ENCODE data around the gene SLC35B2. TPM values are rescaled to one million over a fixed set of nuclear protein-coding genes. Genes with fewer than 3 reads are reported as not detected.

The SLC35B2 gene
- total and polyA plus RNA-seq, 2 experiments from 2014 or later = 101 to 114 TPM

GRCh38 chr6:44294832-44295791 is 37.8 kb upstream of the SLC35B2 start:
- no peaks in the 10 kb centered on the region for H3K9me3 ChIP-seq (ENCODE audit: low read depth)
- H3F3A ChIP-seq (ENCODE audit: insufficient read depth) = peaks cover 6% of the 10 kb centered on the region; the same call in 1 of the 2 replicates
- H3K79me2 ChIP-seq (ENCODE audit: insufficient read depth) = no peaks in the 10 kb centered on the region
- peaks cover 69% of the 10 kb centered on the region for H3K27me3 ChIP-seq (replicated peaks; ENCODE audit: insufficient read depth)
- in situ Hi-C loops (cut with MboI) = no loop called here
- WGBS, 2 experiments (ENCODE audit: low coverage in 1 of 2, low lambda C conversion rate in 2 of 2, missing lambda C conversion rate in 2 of 2) = 32 to 40% methylated on average over 7 of the region's 7 CpGs
- TF ChIP-seq EZH2phosphoT487 (IDR thresholded peaks at IDR 0.05; ENCODE audit: insufficient read depth, low read depth) (no peak), EZH2 (IDR thresholded peaks at IDR 0.05; ENCODE audit: insufficient read depth, poor library complexity, severe bottlenecking) (no peak)
- no peak overlapping the region for H2AFZ ChIP-seq
- no peaks in the 10 kb centered on the region; the same call in 1 of the 2 replicates for H3K36me3 ChIP-seq (ENCODE audit: low read depth)
- no peak overlapping the region for H3K27ac ChIP-seq
- H3K9ac ChIP-seq = no peak overlapping the region
- no peaks in the 10 kb centered on the region for H4K20me1 ChIP-seq (ENCODE audit: insufficient read depth)
- no peaks in the 10 kb centered on the region for H3K4me1 ChIP-seq (ENCODE audit: insufficient read depth)
- H3K4me2 ChIP-seq (ENCODE audit: unreplicated experiment) = no peak overlapping the region
- no peak for DNase-seq
- H3K9me2 ChIP-seq (ENCODE audit: insufficient read depth) = no peaks in the 10 kb centered on the region
- no peak overlapping the region for H3K4me3 ChIP-seq

GRCh38 chr6:44292661-44293365 is 35.5 kb upstream of the SLC35B2 start:
- Histone ChIP-seq H3K36me3 (ENCODE audit: low read depth) (no peaks in the 10 kb centered on the region), H3K4me1 (ENCODE audit: insufficient read depth) (no peaks in the 10 kb centered on the region), H3K27me3 (replicated peaks; ENCODE audit: insufficient read depth) (peaks cover 77% of the 10 kb centered on the region), H3K4me2 (ENCODE audit: unreplicated experiment) (no peak overlapping the region), H3K9ac (no peak overlapping the region), H3K9me2 (ENCODE audit: insufficient read depth) (no peaks in the 10 kb centered on the region), H3K27ac (no peak overlapping the region), H3K9me3 (ENCODE audit: low read depth) (no peaks in the 10 kb centered on the region), H4K20me1 (ENCODE audit: insufficient read depth) (no peaks in the 10 kb centered on the region), H2AFZ (no peak overlapping the region), H3K4me3 (no peak overlapping the region), H3F3A (ENCODE audit: insufficient read depth) (no peaks in the 10 kb centered on the region), H3K79me2 (ENCODE audit: insufficient read depth) (no peaks in the 10 kb centered on the region)
- no peak for TF ChIP-seq EZH2 (IDR thresholded peaks at IDR 0.05; ENCODE audit: insufficient read depth, poor library complexity, severe bottlenecking)
- TF ChIP-seq EZH2phosphoT487 (IDR thresholded peaks at IDR 0.05; ENCODE audit: insufficient read depth, low read depth) = no peak
- in situ Hi-C loops (cut with MboI) = no loop called here
- DNase-seq = no peak
- 45 to 57% methylated on average over 4 of the region's 4 CpGs for WGBS, 2 experiments (ENCODE audit: low coverage in 1 of 2, low lambda C conversion rate in 2 of 2, missing lambda C conversion rate in 2 of 2)

GRCh38 chr6:44291841-44292240 is 34.5 kb upstream of the SLC35B2 start:
- no peak for TF ChIP-seq EZH2phosphoT487 (IDR thresholded peaks at IDR 0.05; ENCODE audit: insufficient read depth, low read depth)
- no peak overlapping the region for H3K4me3 ChIP-seq
- H3K9me3 ChIP-seq (ENCODE audit: low read depth) = no peaks in the 10 kb centered on the region
- no peaks in the 10 kb centered on the region for H3K9me2 ChIP-seq (ENCODE audit: insufficient read depth)
- no peaks in the 10 kb centered on the region for H3F3A ChIP-seq (ENCODE audit: insufficient read depth)
- peaks cover 70% of the 10 kb centered on the region for H3K27me3 ChIP-seq (replicated peaks; ENCODE audit: insufficient read depth)
- H3K36me3 ChIP-seq (ENCODE audit: low read depth) = no peaks in the 10 kb centered on the region
- no peak overlapping the region for H2AFZ ChIP-seq
- no peak for DNase-seq
- no peaks in the 10 kb centered on the region for H4K20me1 ChIP-seq (ENCODE audit: insufficient read depth)
- no peak overlapping the region for H3K9ac ChIP-seq
- H3K79me2 ChIP-seq (ENCODE audit: insufficient read depth) = no peaks in the 10 kb centered on the region
- in situ Hi-C loops (cut with MboI) = no loop called here
- no peak overlapping the region for H3K4me2 ChIP-seq (ENCODE audit: unreplicated experiment)
- no peaks in the 10 kb centered on the region for H3K4me1 ChIP-seq (ENCODE audit: insufficient read depth)
- 0 to 4% methylated on average over 4 of the region's 4 CpGs for WGBS, 2 experiments (ENCODE audit: low coverage in 1 of 2, low lambda C conversion rate in 2 of 2, missing lambda C conversion rate in 2 of 2)
- H3K27ac ChIP-seq = no peak overlapping the region

GRCh38 chr6:44289726-44290260 is 32.5 kb upstream of the SLC35B2 start:
- H3K27me3 ChIP-seq (replicated peaks; ENCODE audit: insufficient read depth) = peaks cover 54% of the 10 kb centered on the region
- no peak overlapping the region for H3K4me3 ChIP-seq
- H3F3A ChIP-seq (ENCODE audit: insufficient read depth) = no peaks in the 10 kb centered on the region
- WGBS, 2 experiments (ENCODE audit: low coverage in 1 of 2, low lambda C conversion rate in 2 of 2, missing lambda C conversion rate in 2 of 2) = 15 to 18% methylated on average over 7 of the region's 7 CpGs
- H3K9ac ChIP-seq = no peak overlapping the region
- H3K79me2 ChIP-seq (ENCODE audit: insufficient read depth) = no peaks in the 10 kb centered on the region
- DNase-seq = no peak
- TF ChIP-seq EZH2 (IDR thresholded peaks at IDR 0.05; ENCODE audit: insufficient read depth, poor library complexity, severe bottlenecking) = no peak
- TF ChIP-seq EZH2phosphoT487 (IDR thresholded peaks at IDR 0.05; ENCODE audit: insufficient read depth, low read depth) = no peak
- H3K4me2 ChIP-seq (ENCODE audit: unreplicated experiment) = no peak overlapping the region
- H3K9me2 ChIP-seq (ENCODE audit: insufficient read depth) = no peaks in the 10 kb centered on the region
- H2AFZ ChIP-seq = no peak overlapping the region
- H3K9me3 ChIP-seq (ENCODE audit: low read depth) = no peaks in the 10 kb centered on the region
- no peak overlapping the region for H3K27ac ChIP-seq
- no peaks in the 10 kb centered on the region for H3K4me1 ChIP-seq (ENCODE audit: insufficient read depth)
- H3K36me3 ChIP-seq (ENCODE audit: low read depth) = no peaks in the 10 kb centered on the region
- in situ Hi-C loops (cut with MboI) = no loop called here
- no peaks in the 10 kb centered on the region for H4K20me1 ChIP-seq (ENCODE audit: insufficient read depth)
